ENCODE data around the gene SLC27A2. TPM values are rescaled to one million over a fixed set of nuclear protein-coding genes. Genes with fewer than 3 reads are reported as not detected.
A peak's percentile ranks its signal among the peaks of the same experiment; 100 is the strongest.

The SLC27A2 gene
- total and polyA plus RNA-seq, 10 of the 15 experiments (the other 5 are each of a cell fraction or from before 2014, with no cell fraction given), result 0.22 to 1.2 (median 0.69) TPM; not detected in 1

- TF ChIP-seq JUND (IDR thresholded peaks at IDR 0.05; ENCODE audit: low read depth, low read length), result no peak
- TF ChIP-seq FOS (IDR thresholded peaks at IDR 0.05; ENCODE audit: borderline replicate concordance, extremely low read depth, insufficient read length), result no peak
- TF ChIP-seq NR2C1 (IDR thresholded peaks at IDR 0.05), result no peak
- TF ChIP-seq TCF12 (IDR thresholded peaks at IDR 0.05; ENCODE audit: low read depth, low read length), result no peak
- no peak for TF ChIP-seq ZBTB4 (CRISPR knock-in tag; IDR thresholded peaks at IDR 0.05)
Measured at GRCh38 chr15:50192926-50193620, 11.1 kb downstream of the SLC27A2 start (continued).

- Histone ChIP-seq H3K27ac (ENCODE audit: control insufficient read depth, insufficient read depth) (no peak overlapping the region), H3K36me3 (ENCODE audit: control insufficient read depth in 2 of 2, insufficient read depth in 2 of 2, low read length in 1 of 2) (no peaks in the 10 kb centered on the region), H3K4me3 (no peak overlapping the region), H3K9ac (ENCODE audit: control insufficient read depth, insufficient read depth, low read length) (no peak overlapping the region), H2AFZ (ENCODE audit: control insufficient read depth, low read depth, low read length) (no peak overlapping the region), H4K20me1 (ENCODE audit: control insufficient read depth, insufficient read depth) (no peaks in the 10 kb centered on the region), H3K9me3 (replicated peaks; ENCODE audit: control insufficient read depth, insufficient read depth, low read length) (no peaks in the 10 kb centered on the region), H3K4me1 (ENCODE audit: control insufficient read depth, insufficient read depth, low read length) (no peaks in the 10 kb centered on the region), H3K27me3 (replicated peaks in 1 of 2; ENCODE audit: control insufficient read depth in 2 of 2, insufficient read depth in 2 of 2, low read length in 1 of 2) (no peaks in the 10 kb centered on the region), H3K79me2 (ENCODE audit: control insufficient read depth, insufficient read depth, low read length) (no peaks in the 10 kb centered on the region), H3K4me2 (ENCODE audit: control insufficient read depth, insufficient read depth) (no peak overlapping the region)
- TF ChIP-seq FOXK2 (IDR thresholded peaks at IDR 0.05) (no peak), ZBTB40 (IDR thresholded peaks at IDR 0.05; ENCODE audit: borderline replicate concordance) (peak; percentile 64), POLR2AphosphoS2 (IDR thresholded peaks at IDR 0.05; ENCODE audit: low read depth, low read length) (no peak)
- SMC1A ChIA-PET (ENCODE audit: uncharacterized antibody, unreplicated experiment), result no interaction called here
- in situ Hi-C loops (cut with MboI) (no loop called here), intact Hi-C loops (cut with micrococcal nuclease; ENCODE audit: unreplicated experiment) (no loop called here)
- POLR2A ChIA-PET, result no interaction called here
- RAD21 ChIA-PET (ENCODE audit: unreplicated experiment), result no interaction called here
- BruUV-seq (replicated peaks), result no TSS peak
- ATAC-seq, result no peak
- FAIRE-seq, result no peak
- CTCF ChIA-PET, result no interaction called here
- DNase-seq (ENCODE audit: low read depth, low spot score), result no peak
Measured at GRCh38 chr15:50202003-50202402, 20.0 kb downstream of the SLC27A2 start.

Measured in GM12878 (cell line).